ENCODE data around the gene UNC13C. TPM values are rescaled to one million over a fixed set of nuclear protein-coding genes. Genes with fewer than 3 reads are reported as not detected.

UNC13C gene
- total and polyA plus RNA-seq, 10 of the 15 experiments (the other 5 are each of a cell fraction or from before 2014, with no cell fraction given): 9.9 to 81.3 (median 25.0) TPM

- in situ Hi-C loops (cut with MboI): no loop called here
- intact Hi-C loops (cut with micrococcal nuclease; ENCODE audit: unreplicated experiment): no loop called here
- H4K20me1 ChIP-seq (ENCODE audit: control insufficient read depth, insufficient read depth): no peaks in the 10 kb centered on the region
- TF ChIP-seq MLLT1 (IDR thresholded peaks at IDR 0.05) (0 out of 2 replicates have a peak, but pooled peaks have one; percentile 16), SKIL (IDR thresholded peaks at IDR 0.05; ENCODE audit: low read depth, poor library complexity, severe bottlenecking) (no peak)
- RAD21 ChIA-PET (ENCODE audit: unreplicated experiment): interaction anchor here (0.7 to 7.1 kb wide), 9 partner anchors 9 to 1129 kb away, joined by 3 to 76 read pairs (median 4); no protein-coding TSS in a partner anchor
- no peaks in the 10 kb centered on the region for H3K36me3 ChIP-seq (ENCODE audit: control insufficient read depth in 2 of 2, insufficient read depth in 2 of 2, low read length in 1 of 2)
- no peaks in the 10 kb centered on the region for H3K79me2 ChIP-seq (ENCODE audit: control insufficient read depth, insufficient read depth, low read length)
- no peaks in the 10 kb centered on the region for H3K9me3 ChIP-seq (replicated peaks; ENCODE audit: control insufficient read depth, insufficient read depth, low read length)
- SMC1A ChIA-PET (ENCODE audit: uncharacterized antibody, unreplicated experiment): interaction anchor here (0.6 to 6.4 kb wide), 16 partner anchors 9 to 1296 kb away, joined by 3 to 52 read pairs (median 4); no protein-coding TSS in a partner anchor
- no peak for DNase-seq (ENCODE audit: low read depth, low spot score)
- no peaks in the 10 kb centered on the region for H3K4me1 ChIP-seq (ENCODE audit: control insufficient read depth, insufficient read depth, low read length)
- no peak overlapping the region for H3K4me2 ChIP-seq (ENCODE audit: control insufficient read depth, insufficient read depth)
- H3K27me3 ChIP-seq (replicated peaks in 1 of 2; ENCODE audit: control insufficient read depth in 2 of 2, insufficient read depth in 2 of 2, low read length in 1 of 2): no peaks in the 10 kb centered on the region
- no peak overlapping the region for H3K9ac ChIP-seq (ENCODE audit: control insufficient read depth, insufficient read depth, low read length)
- no peak overlapping the region for H2AFZ ChIP-seq (ENCODE audit: control insufficient read depth, low read depth, low read length)
- no peak for ATAC-seq
- POLR2A ChIA-PET: interaction anchor here (0.5 to 2.8 kb wide), 2 partner anchors 152 to 603 kb away, joined by 5 to 9 read pairs; no protein-coding TSS in a partner anchor
- H3K4me3 ChIP-seq: no peak overlapping the region
- CTCF ChIA-PET: interaction anchor here (1.1 to 6.0 kb wide), 5 partner anchors 86 to 1187 kb away, joined by 3 to 25 read pairs (median 5); no protein-coding TSS in a partner anchor
- no peak for FAIRE-seq
- 37% methylated on average over 2 of the region's 2 CpGs for WGBS (ENCODE audit: insufficient coverage, insufficient replicate concordance, low lambda C conversion rate, missing lambda C conversion rate)
- H3K27ac ChIP-seq (ENCODE audit: control insufficient read depth, insufficient read depth): no peak overlapping the region
- no TSS peak for BruUV-seq (replicated peaks)
These were observed 1.8 kb downstream of the UNC13C start for GRCh38 chr15:53980021-53980420.

Data from GM12878 (cell line).